Kidney tubule cell (primary cell): ENCODE results near the gene GATC.

Source experiments
- DNase-seq: peaks from one replicate; pipeline ENCODE4 v3.0.0-alpha.2; 2018; ENCODE audit warnings: low spot score

Gene GATC, protein sequence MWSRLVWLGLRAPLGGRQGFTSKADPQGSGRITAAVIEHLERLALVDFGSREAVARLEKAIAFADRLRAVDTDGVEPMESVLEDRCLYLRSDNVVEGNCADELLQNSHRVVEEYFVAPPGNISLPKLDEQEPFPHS

GRCh38 chr12:120445911-120446843 is at the start of gene GATC, which contains the start of gene TRIAP1:
Gene GATC (plus strand): TSS chr12:120446444. CDS start chr12:120446481, 37 bp downstream.
Gene TRIAP1 (minus strand): TSS chr12:120446384. CDS start chr12:120446372, 12 bp downstream.
- peak; percentile 85 for DNase-seq

- no peak for DNase-seq
Measured at GRCh38 chr12:120397824-120398540, 48.3 kb upstream of the GATC start.

GRCh38 chr12:120399531-120399930 is 46.7 kb upstream of the GATC start:
- peak; percentile 4 for DNase-seq

- DNase-seq = peak; percentile 41
Measured at GRCh38 chr12:120402217-120402616, 44.0 kb upstream of the GATC start.

- no peak for DNase-seq
Measured at GRCh38 chr12:120403869-120404268, 42.4 kb upstream of the GATC start.

- no peak for DNase-seq
Measured at GRCh38 chr12:120404271-120404670, 42.0 kb upstream of the GATC start.

DNA sequence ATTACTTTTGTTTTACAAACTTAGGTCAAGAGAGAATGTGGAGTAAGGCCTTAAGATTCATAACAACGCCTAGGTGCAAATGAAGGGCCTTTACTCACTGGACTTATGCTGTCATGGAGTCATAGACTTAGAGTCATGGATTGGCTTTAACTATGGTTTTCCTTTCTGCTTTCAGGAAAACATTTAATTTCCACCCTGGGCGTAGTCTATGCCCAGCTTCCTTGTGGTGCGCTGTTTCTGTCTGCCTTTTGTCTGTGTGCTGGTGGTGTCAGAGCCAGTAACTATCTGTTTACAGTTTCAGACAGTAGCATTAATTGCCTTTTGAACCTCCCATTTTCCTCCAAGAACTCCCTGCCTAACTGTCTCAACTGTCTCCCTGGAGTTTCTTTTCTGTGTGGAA is 40.2 kb upstream of the GATC start:
- no peak for DNase-seq

- DNase-seq = no peak
Measured at GRCh38 chr12:120406553-120406952, 39.7 kb upstream of the GATC start.

- DNase-seq = no peak
Measured at GRCh38 chr12:120408771-120409170, 37.5 kb upstream of the GATC start.

DNA sequence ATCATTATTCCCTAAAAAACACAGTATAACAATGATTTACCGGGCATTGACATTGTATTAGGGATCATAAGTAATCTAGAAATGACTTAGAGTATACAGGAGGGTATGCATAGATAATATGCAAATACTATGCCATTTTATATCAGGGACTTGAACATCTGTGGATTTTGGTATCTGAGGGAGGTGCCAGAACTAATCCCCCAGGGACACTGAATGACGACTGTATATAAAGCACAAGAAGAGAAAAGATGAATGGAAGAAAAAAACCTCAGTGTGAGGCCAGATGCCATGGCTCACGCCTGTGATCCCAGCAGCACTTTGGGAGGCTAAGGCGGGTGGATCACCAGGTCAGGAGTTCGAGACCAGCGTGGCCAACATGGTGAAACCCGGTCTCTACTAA is 33.8 kb upstream of the GATC start:
- no peak for DNase-seq

DNA sequence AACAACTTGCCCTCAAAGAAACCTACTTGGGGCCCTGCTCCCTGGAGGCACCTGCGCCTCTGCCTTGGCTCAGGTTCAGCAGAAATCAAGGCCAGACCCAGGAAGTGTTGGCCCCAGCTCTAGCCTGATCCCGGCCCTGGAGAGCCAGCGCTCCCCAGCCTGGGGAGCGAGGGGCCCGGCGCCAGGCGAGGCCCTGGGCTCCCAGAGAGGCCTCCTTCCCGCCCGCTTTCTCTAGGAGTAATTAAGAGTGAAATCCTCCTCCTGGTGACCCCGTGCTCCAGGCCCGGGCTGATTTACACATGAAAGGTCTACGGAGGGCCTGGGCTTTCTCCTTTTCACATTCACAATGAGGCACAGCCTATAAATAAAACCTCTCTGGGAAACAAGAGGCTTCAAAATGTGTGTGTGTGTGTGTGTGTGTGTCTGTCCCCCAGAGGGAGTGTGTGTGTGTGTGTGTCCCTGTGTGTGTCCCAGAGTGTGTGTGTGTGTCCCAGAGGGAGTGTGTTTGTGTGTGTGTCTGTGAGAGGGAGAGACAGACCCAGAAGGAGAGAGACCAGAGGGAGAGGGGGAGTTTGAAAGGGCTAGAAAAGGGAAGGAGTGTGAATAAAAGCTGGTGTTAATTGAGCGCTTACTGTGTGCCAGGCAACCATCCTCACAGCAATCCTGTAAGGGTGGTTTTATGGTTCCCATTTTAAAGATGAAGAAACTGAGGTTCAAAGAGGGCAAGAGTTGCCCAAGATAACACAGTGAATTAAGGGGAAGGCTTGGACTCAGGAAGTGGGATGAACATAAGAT is 32.1 kb upstream of the GATC start:
- DNase-seq = no peak

GRCh38 chr12:120416490-120417216 is 29.6 kb upstream of the GATC start:
- DNase-seq = no peak

DNA sequence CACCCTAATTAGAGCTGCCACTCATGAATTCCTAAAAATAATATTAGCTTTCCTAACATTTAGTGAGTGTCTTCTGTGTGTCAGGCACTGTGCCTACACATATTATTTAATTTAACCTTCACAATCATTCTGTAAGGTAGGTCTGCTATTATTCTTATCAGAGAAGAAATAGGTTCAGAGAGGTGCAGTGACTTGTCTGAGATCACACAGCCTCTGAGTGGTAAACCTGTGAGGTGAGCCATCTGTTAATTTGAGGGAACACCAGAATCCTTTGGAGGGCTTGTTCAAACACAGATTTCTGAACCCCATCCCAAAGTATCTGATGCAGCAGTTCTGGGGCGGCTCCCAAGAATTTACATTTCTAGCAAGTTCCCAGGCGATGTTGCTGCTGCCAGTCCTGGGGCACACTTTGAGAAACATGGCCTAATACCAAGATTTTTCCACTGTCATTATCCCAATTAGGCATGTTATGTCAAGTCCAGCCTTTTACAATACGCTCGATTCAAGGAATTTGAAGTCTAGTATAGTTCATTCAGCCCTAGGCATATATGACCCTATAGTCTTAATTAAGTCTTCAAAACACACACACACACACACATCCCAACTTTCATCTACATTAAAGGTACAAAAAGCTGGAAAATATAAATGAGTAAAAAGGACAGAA is 28.2 kb upstream of the GATC start:
- DNase-seq = no peak

- no peak for DNase-seq
Measured at GRCh38 chr12:120421701-120422100, 24.5 kb upstream of the GATC start.

- no peak for DNase-seq
Measured at GRCh38 chr12:120422892-120423456, 23.3 kb upstream of the GATC start.

DNA sequence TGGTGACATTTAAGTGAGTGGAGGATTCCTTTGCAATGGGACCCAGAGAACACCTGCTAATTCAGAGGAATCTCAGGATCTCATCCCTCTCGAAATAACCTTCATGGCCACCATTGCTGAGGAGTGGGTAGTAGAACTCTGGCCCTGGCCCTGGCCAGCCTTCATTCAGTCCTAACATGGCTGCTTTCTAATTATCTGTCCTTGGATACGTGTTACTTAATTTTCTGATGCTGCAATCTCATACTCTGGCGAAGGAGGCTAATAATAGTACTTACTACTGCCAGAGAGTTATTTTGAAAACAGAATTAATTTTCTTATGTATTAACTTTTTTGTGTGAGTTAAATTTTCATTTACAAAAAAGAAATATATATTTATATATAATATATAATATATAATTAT is 20.4 kb upstream of the GATC start:
- DNase-seq = no peak

DNA sequence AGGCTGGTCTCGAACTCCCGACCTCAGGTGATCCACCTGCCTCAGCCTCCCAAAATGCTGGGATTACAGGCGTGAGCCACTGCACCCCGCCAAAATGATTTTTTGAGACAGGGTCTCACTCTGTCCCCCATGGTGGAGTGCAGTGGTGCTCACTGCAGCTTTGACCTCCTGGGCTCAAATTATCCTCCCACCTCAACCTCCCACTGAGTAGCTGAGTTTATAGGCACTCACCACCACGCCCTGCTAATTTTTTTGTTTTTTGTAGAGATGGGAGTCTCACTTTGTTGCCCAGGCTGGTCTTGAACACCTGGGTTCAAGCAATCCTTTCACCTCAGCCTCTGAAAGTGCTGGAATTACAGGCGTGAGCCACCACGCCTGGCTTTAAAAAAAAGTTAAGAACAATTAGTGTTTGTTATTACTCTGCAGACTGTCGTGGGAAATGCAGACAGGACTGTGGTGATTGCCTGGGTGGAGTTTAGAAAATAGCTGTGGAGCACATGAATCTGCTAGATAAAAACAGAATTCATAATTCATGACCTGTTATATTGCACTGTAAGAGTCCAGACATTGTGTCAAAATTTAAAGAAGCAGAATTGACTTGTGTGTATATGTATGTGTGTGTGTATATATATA is 17.5 kb upstream of the GATC start:
- no peak for DNase-seq

DNA sequence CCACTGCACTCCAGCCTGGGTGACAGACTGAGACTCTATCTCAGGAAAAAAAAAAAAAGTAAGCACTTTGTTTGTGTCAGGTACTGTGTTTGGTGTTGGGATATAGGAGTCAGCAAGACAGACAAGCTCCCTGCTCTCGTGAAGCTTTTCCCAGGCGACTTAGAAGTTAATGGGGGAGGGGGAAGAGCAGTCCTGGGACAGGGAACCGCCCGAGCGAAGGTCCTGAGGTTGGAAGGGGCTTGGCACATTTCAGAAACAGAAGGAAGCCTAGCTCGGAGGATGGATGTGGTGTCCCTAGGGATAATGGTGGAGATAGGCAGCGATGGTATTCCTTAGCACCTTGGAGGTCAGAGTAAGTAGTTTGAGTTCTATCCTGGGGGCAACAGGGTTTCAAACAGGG is 16.9 kb upstream of the GATC start:
- no peak for DNase-seq

GRCh38 chr12:120432772-120433525 is 13.3 kb upstream of the GATC start:
- DNase-seq = no peak
